Lower leg skin (tissue), 3 donors: ENCODE measurements around the gene TLE3.

Experiments used
- POLR2A ChIP-seq, 2 donors: fragments of 450-650 bp; IDR thresholded peaks; one replicate each; pipeline ENCODE4 v1.6.1; 2016 to 2017; ENCODE audit warnings: antibody characterized with exemption in 2 of 2, mild to moderate bottlenecking in 1 of 2, moderate library complexity in 1 of 2
- TF ChIP-seq, protein P1 (sequence below), 3 donors: fragments of 450-650 bp; IDR thresholded peaks; one replicate each; pipeline ENCODE4 v1.5.1; 2016; ENCODE audit warnings: antibody characterized with exemption in 3 of 3, mild to moderate bottlenecking in 3 of 3, moderate library complexity in 2 of 3

DNA sequence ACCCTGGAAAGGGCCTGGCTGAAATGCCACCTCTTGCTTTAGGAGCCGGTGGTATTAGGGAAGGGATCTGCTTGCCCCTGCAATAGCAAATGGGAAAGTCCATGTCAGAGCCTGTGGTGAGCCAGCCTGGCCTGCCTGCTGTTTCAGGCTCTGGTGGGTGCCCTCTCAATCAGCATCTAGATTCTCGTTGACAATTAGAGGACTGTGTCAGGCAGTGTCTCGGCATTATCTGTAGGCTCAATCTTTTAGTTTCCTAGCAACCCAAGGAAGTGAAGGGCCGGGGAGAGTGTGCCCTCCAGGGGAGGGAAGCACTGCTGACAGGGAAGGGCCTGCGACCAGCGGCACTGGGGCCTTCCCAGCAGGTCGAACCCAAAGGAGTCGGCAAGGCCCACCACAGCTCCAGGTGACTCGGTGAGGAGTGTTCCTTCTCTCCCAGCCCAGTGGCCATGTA is 42.1 kb downstream of the TLE3 start:
- TF ChIP-seq, protein P1, sequence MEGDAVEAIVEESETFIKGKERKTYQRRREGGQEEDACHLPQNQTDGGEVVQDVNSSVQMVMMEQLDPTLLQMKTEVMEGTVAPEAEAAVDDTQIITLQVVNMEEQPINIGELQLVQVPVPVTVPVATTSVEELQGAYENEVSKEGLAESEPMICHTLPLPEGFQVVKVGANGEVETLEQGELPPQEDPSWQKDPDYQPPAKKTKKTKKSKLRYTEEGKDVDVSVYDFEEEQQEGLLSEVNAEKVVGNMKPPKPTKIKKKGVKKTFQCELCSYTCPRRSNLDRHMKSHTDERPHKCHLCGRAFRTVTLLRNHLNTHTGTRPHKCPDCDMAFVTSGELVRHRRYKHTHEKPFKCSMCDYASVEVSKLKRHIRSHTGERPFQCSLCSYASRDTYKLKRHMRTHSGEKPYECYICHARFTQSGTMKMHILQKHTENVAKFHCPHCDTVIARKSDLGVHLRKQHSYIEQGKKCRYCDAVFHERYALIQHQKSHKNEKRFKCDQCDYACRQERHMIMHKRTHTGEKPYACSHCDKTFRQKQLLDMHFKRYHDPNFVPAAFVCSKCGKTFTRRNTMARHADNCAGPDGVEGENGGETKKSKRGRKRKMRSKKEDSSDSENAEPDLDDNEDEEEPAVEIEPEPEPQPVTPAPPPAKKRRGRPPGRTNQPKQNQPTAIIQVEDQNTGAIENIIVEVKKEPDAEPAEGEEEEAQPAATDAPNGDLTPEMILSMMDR (IDR thresholded peaks at IDR 0.05), result no peak
- TF ChIP-seq POLR2A (IDR thresholded peaks at IDR 0.05), result no peak
